Neuronal stem cell (in vitro differentiated cells): ENCODE results near the gene SNX32.

Source experiments
- DNase-seq: peaks from one replicate; pipeline ENCODE4 v3.0.0-alpha.2; 2013; ENCODE audit warnings: low spot score
- H2AFZ ChIP-seq: one replicate; pipeline ENCODE4 v1.6.1; 2013; ENCODE audit warnings: mild to moderate bottlenecking, low read length, inconsistent platforms
- H2AK5ac ChIP-seq: 2 replicates; pipeline ENCODE4 v1.6.1; 2013; ENCODE audit warnings: low read depth, mild to moderate bottlenecking, inconsistent platforms, low read length, moderate library complexity, mixed read lengths
- H2BK120ac ChIP-seq: 2 replicates; pipeline ENCODE4 v1.6.1; 2013; ENCODE audit warnings: low read depth, mild to moderate bottlenecking, inconsistent platforms, low read length, moderate library complexity, mixed read lengths
- H2BK12ac ChIP-seq: one replicate; pipeline ENCODE4 v1.6.1; 2013; ENCODE audit warnings: low read length, inconsistent platforms
- H2BK15ac ChIP-seq: 2 replicates; pipeline ENCODE4 v1.6.1; 2013; ENCODE audit warnings: mild to moderate bottlenecking, low read length, inconsistent platforms, mixed read lengths
- H2BK5ac ChIP-seq: one replicate; pipeline ENCODE4 v1.6.1; 2013; ENCODE audit warnings: inconsistent platforms, mild to moderate bottlenecking, low read length, moderate library complexity
- H3K14ac ChIP-seq: one replicate; pipeline ENCODE4 v1.6.1; 2013; ENCODE audit warnings: low read length, inconsistent platforms
- H3K18ac ChIP-seq: 2 replicates; pipeline ENCODE4 v1.6.1; 2013; ENCODE audit warnings: low read length, inconsistent platforms
- H3K23ac ChIP-seq: 2 replicates; pipeline ENCODE4 v1.6.1; 2013; ENCODE audit warnings: low read depth, mild to moderate bottlenecking, mixed read lengths, low read length, inconsistent platforms; ENCODE audit not compliant: poor library complexity
- H3K27ac ChIP-seq: replicated peaks from 3 replicates; pipeline ENCODE4 v1.5.1; 2013; ENCODE audit warnings: low read length, inconsistent platforms
- H3K27me3 ChIP-seq, 3 experiments: 2 replicates each; pipeline ENCODE4 v1.6.1; 2013; ENCODE audit warnings: low read length in 3 of 3, mild to moderate bottlenecking in 2 of 3, inconsistent platforms in 1 of 3, low read depth in 1 of 3, mixed read lengths in 1 of 3, moderate library complexity in 1 of 3; ENCODE audit not compliant: control insufficient read depth in 3 of 3, insufficient read depth in 3 of 3
- H3K36me3 ChIP-seq, 2 donors: replicated peaks in 1 of 2; 2 replicates each; pipeline ENCODE4 v1.6.1; 2013; ENCODE audit warnings: low read length in 2 of 2; ENCODE audit not compliant: control insufficient read depth in 2 of 2, insufficient read depth in 2 of 2
- H3K4ac ChIP-seq: 2 replicates; pipeline ENCODE4 v1.6.1; 2013; ENCODE audit warnings: inconsistent platforms, mild to moderate bottlenecking, low read length, moderate library complexity
- H3K4me1 ChIP-seq, 2 donors: 1 replicate in 1 of 2; 2 replicates in 1 of 2; pipeline ENCODE4 v1.6.1; 2013; ENCODE audit warnings: low read length in 2 of 2, low read depth in 1 of 2; ENCODE audit not compliant: control insufficient read depth in 2 of 2, insufficient read depth in 1 of 2
- H3K4me2 ChIP-seq: one replicate; pipeline ENCODE4 v1.6.1; 2013; ENCODE audit warnings: mild to moderate bottlenecking, low read length, inconsistent platforms; ENCODE audit not compliant: insufficient read depth, poor library complexity, severe bottlenecking
- H3K4me3 ChIP-seq, 2 donors: 2 replicates each; pipeline ENCODE4 v1.5.1; 2013; ENCODE audit warnings: low read length in 2 of 2, mild to moderate bottlenecking in 2 of 2, inconsistent platforms in 1 of 2, moderate library complexity in 1 of 2
- H3K79me1 ChIP-seq: one replicate; pipeline ENCODE4 v1.6.1; 2013; ENCODE audit warnings: low read depth, mild to moderate bottlenecking, inconsistent platforms, low read length, moderate library complexity
- H3K9ac ChIP-seq: one replicate; pipeline ENCODE4 v1.6.1; 2013; ENCODE audit warnings: mild to moderate bottlenecking, low read depth, low read length, inconsistent platforms; ENCODE audit not compliant: poor library complexity
- H3K9me3 ChIP-seq, 2 donors: replicated peaks in 1 of 2; 2 replicates each; pipeline versions ENCODE3 to v1.6.1; 2013; ENCODE audit warnings: low read length in 2 of 2, mild to moderate bottlenecking in 2 of 2, inconsistent platforms in 1 of 2, low read depth in 1 of 2, mixed read lengths in 1 of 2, moderate library complexity in 1 of 2; ENCODE audit not compliant: control insufficient read depth in 2 of 2, insufficient read depth in 1 of 2
- H4K8ac ChIP-seq: one replicate; pipeline ENCODE4 v1.6.1; 2013; ENCODE audit warnings: low read depth, mild to moderate bottlenecking, inconsistent platforms, low read length, moderate library complexity
- H4K91ac ChIP-seq: one replicate; pipeline ENCODE4 v1.6.1; 2013; ENCODE audit warnings: low read length, low read depth, mild to moderate bottlenecking, inconsistent platforms; ENCODE audit not compliant: poor library complexity
- WGBS, 2 donors: extraction: QIAGEN DNeasy Blood & Tissue Kit; methylation state at CpG; one replicate each; pipeline ENCODE4 v1.1.7; 2013; ENCODE audit warnings: missing lambda C conversion rate in 2 of 2, mixed read lengths in 1 of 2; ENCODE audit not compliant: insufficient read length in 2 of 2, insufficient replicate concordance in 1 of 2; ENCODE audit errors: extremely low coverage in 2 of 2; 5-methylcytosine and 5-hydroxymethylcytosine counted together

SNX32 gene

DNA sequence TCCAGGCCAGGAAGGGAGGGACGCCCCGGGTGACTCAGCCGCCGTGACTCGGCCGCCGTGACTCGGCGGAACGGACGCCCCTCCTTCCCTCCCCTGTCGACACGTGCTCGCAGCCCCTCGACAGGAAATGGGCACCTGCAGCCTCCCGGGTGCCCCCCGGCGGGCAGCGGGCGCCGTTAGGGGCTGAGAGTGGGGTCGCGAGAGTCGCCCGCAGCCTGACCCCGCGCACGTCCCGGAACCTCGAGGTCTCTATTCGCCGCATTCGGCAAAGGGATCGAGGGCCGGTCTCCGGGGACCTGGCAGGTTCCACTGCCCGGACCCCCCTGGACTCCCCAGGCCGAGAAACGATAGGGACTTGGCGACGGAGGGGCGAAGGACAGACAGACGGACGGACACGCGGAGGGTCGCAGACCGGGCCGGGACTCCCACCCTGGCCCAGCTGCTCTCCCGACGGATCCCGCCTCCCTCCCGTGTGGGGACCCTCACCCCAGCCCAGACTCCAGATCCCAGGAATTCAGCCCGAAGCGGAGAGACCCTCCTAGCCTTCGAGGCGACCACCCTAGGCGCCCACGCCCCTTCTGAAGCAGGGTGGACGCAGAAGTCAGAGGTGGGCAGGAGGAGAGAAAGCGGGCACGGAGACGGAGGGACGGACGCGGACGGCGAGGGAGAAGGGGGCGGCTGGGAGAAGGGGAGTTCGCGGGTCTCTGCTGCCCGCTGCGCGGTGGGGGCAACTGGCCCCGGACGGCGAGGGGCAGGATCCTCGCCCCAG lies 65.8 kb downstream of the SNX32 start:
- peak overlapping the region; percentile 53 to 70 for H3K4me3 ChIP-seq
- H3K4me2 ChIP-seq: peak overlapping the region; percentile 97
- no CpG with 5 or more reads among the region's 78 CpGs for WGBS, 2 donors
- no peak overlapping the region for H3K4ac ChIP-seq
- peak overlapping the region; percentile 63 for H3K9ac ChIP-seq
- H3K79me1 ChIP-seq: no peaks in the 10 kb centered on the region
- peak overlapping the region; percentile 74 for H2BK120ac ChIP-seq
- H3K27ac ChIP-seq: no peak overlapping the region
- peak overlapping the region; percentile 88 for H2AK5ac ChIP-seq
- peak overlapping the region; percentile 16 for H2BK12ac ChIP-seq
- peak overlapping the region; percentile 94 for H2AFZ ChIP-seq
- peak overlapping the region; percentile 78 for H3K18ac ChIP-seq
- H3K27me3 ChIP-seq: peaks cover 20 to 53% (median 21%) of the 10 kb centered on the region in 3 experiments
- peak overlapping the region; percentile 32 for H2BK15ac ChIP-seq
- H3K9me3 ChIP-seq: peaks cover 0 to 2% of the 10 kb centered on the region in 2 donors
- no peaks in the 10 kb centered on the region for H3K36me3 ChIP-seq
- H3K14ac ChIP-seq: peak overlapping the region; percentile 97
- peaks cover 11 to 12% of the 10 kb centered on the region in 2 donors for H3K4me1 ChIP-seq
- no peak overlapping the region for H2BK5ac ChIP-seq
- DNase-seq: no peak
- H4K8ac ChIP-seq: no peak overlapping the region
- peak overlapping the region; percentile 96 for H3K23ac ChIP-seq
- no peak overlapping the region for H4K91ac ChIP-seq

DNA sequence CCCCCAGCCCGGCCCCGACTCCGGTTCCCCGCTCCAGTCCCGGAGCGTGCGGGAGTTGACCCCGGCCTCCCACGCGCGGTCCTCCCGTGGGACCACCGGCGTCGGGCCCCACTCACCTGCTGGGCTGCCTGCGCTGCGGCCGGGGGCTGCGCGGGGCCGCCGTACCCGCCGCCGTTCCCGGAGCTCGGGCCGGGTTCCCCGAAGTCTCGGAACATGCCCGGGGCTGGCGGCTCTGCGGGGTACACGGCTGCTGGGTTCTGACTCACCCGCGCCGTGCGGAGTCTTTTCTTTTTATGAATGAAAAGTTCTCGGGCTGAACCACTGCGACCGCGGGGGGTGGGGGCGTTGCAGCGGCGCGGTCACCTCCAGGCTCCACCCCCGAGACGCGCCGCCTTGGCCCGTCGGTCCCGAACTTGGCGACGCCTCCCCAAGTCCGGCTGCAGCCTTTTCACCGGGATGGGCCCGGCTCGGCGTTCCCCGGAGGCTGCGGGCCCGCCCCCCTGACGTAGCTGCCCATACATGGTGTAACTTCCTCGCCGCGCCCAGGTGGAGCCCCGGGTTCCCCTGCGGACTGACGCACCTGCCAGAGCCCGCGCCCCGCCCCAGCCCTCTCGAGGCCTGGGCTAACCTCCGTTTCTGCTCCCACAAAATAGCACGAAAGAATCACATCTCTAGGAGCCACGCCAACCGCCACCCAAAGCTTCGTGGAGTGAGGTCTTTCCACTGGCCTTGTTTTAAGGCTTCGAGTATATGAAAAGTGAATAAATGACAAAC lies 66.5 kb downstream of the SNX32 start, which contains the start of gene FOSL1:
Gene FOSL1 (minus strand): TSS at position 264 of the 774 bp plus-strand sequence. CDS start 49 bp downstream, at position 215.
- Histone ChIP-seq H3K4me1 (peaks cover 11 to 12% of the 10 kb centered on the region in 2 donors), H3K4me3 (peak within 1 kb of the TSS; percentile 53 to 70), H2BK120ac (peak within 1 kb of the TSS; percentile 74), H3K9me3 (peaks cover 0 to 2% of the 10 kb centered on the region in 2 donors), H2BK5ac (no peak within 1 kb of the TSS), H2AK5ac (peak within 1 kb of the TSS; percentile 88), H3K23ac (peak within 1 kb of the TSS; percentile 96), H3K4me2 (peak within 1 kb of the TSS; percentile 97), H3K36me3 (no peaks in the 10 kb centered on the region), H3K14ac (peak within 1 kb of the TSS; percentile 97), H2AFZ (peak within 1 kb of the TSS; percentile 94), H2BK15ac (peak within 1 kb of the TSS; percentile 32), H4K91ac (no peak within 1 kb of the TSS), H3K9ac (peak within 1 kb of the TSS; percentile 63), H2BK12ac (peak within 1 kb of the TSS; percentile 16), H3K18ac (peak within 1 kb of the TSS; percentile 78), H4K8ac (no peak within 1 kb of the TSS), H3K4ac (no peak within 1 kb of the TSS), H3K27me3 (peaks cover 20 to 53% (median 21%) of the 10 kb centered on the region in 3 experiments), H3K27ac (no peak within 1 kb of the TSS), H3K79me1 (no peaks in the 10 kb centered on the region)
- WGBS, 2 donors: no CpG with 5 or more reads among the region's 80 CpGs
- no peak for DNase-seq

DNA sequence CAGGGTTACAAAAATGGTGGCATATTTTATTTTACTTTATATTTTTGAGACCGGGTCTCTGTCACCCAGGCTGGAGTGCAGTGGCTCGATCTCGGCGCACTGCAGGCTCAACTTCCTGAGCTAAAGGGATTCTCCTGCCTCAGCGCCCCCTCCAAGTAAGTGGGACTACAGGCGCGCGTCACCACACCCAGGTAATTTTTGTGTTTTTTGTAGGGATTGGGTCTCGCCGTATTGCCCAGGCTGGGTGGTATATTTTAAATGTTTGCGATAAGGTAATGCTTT lies 67.1 kb downstream of the SNX32 start:
- no peaks in the 10 kb centered on the region for H3K79me1 ChIP-seq
- no peak overlapping the region for H2BK120ac ChIP-seq
- no peaks in the 10 kb centered on the region for H3K36me3 ChIP-seq
- H2AFZ ChIP-seq: peak overlapping the region; percentile 94
- H3K9ac ChIP-seq: no peak overlapping the region
- no peak overlapping the region for H3K27ac ChIP-seq
- no peak overlapping the region for H3K23ac ChIP-seq
- no peak overlapping the region for H3K4ac ChIP-seq
- H2BK15ac ChIP-seq: no peak overlapping the region
- peaks cover 20 to 53% (median 21%) of the 10 kb centered on the region in 3 experiments for H3K27me3 ChIP-seq
- H4K91ac ChIP-seq: no peak overlapping the region
- H2AK5ac ChIP-seq: no peak overlapping the region
- H4K8ac ChIP-seq: no peak overlapping the region
- H3K4me1 ChIP-seq: peaks cover 11 to 12% of the 10 kb centered on the region in 2 donors
- H3K4me2 ChIP-seq: no peak overlapping the region
- peaks cover 0 to 2% of the 10 kb centered on the region in 2 donors for H3K9me3 ChIP-seq
- no peak overlapping the region for H3K14ac ChIP-seq
- no peak for DNase-seq
- WGBS, 2 donors: no CpG with 5 or more reads among the region's 11 CpGs
- H3K4me3 ChIP-seq: peak overlapping the region in 1 of 2 donors; percentile 53
- H3K18ac ChIP-seq: no peak overlapping the region
- H2BK12ac ChIP-seq: no peak overlapping the region
- no peak overlapping the region for H2BK5ac ChIP-seq

DNA sequence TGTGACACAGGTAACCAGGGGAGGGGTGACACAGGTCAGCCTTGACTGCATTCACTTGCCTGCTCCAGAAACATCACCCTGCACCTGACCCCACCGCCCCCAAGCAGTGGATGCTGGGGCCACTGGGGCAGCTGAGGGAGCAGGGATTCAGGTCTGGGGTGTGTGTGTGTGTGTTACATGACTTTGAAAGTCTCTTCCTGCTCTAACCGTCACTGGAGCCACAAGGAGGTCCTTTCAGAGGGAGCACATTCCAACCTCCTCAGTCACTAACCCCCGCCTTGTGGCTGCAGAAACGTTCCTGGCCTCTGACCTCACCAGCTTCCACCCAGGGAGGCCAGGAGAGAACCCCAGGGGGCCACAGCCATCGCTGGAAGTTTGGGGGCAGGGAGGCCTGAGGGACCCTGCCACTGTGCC lies 69.3 kb downstream of the SNX32 start:
- H3K27me3 ChIP-seq: peaks cover 20 to 55% (median 21%) of the 10 kb centered on the region in 3 experiments
- H3K18ac ChIP-seq: peak overlapping the region; percentile 80
- peak overlapping the region; percentile 41 for H2BK12ac ChIP-seq
- peak overlapping the region; percentile 10 for H3K4ac ChIP-seq
- H3K79me1 ChIP-seq: no peaks in the 10 kb centered on the region
- H3K23ac ChIP-seq: no peak overlapping the region
- H2BK120ac ChIP-seq: no peak overlapping the region
- H2BK15ac ChIP-seq: no peak overlapping the region
- no peak overlapping the region for H4K91ac ChIP-seq
- peak overlapping the region; percentile 89 for H3K14ac ChIP-seq
- H3K4me1 ChIP-seq: peaks cover 11 to 12% of the 10 kb centered on the region in 2 donors
- peak overlapping the region; percentile 75 for H2AFZ ChIP-seq
- H4K8ac ChIP-seq: no peak overlapping the region
- H3K4me2 ChIP-seq: no peak overlapping the region
- peaks cover 0 to 2% of the 10 kb centered on the region in 2 donors for H3K9me3 ChIP-seq
- H3K4me3 ChIP-seq: no peak overlapping the region
- H3K27ac ChIP-seq: no peak overlapping the region
- H2AK5ac ChIP-seq: no peak overlapping the region
- DNase-seq: no peak
- peak overlapping the region; percentile 77 for H3K9ac ChIP-seq
- no peak overlapping the region for H2BK5ac ChIP-seq
- H3K36me3 ChIP-seq: no peaks in the 10 kb centered on the region
- WGBS, 2 donors: no CpG with 5 or more reads among the region's 5 CpGs
